IMR-90 (cell line): Measurements from ENCODE around the gene OR51D1. TPM values are rescaled to one million over a fixed set of nuclear protein-coding genes. Genes with fewer than 3 reads are reported as not detected.

Experiments
- ATAC-seq: fragments of 200-7000 bp; cut with Tn5 transposase; 2 replicates; pipeline ENCODE4 v1.9.1; 2020; ENCODE audit warnings: low read depth, mild to moderate bottlenecking, moderate library complexity
- BruUV-seq: library from RNA; stranded (reverse); fragments of 400-500 nt; replicated peaks from 2 replicates; lab custom pipeline; 2021; lab: Mats Ljungman, UMichigan
- CTCF ChIA-PET: fragments of 300-600 bp; formaldehyde crosslinking; extraction: SDS; loops from one replicate; lab custom pipeline; 2021; ENCODE audit warnings: antibody characterized with exemption; lab: Yijun Ruan, JAX
- POLR2A ChIA-PET: fragments of 300-600 bp; sonication (Branson Sonifier 250); formaldehyde crosslinking; loops from one replicate; lab custom pipeline; 2022; ENCODE audit warnings: antibody characterized with exemption; ENCODE audit not compliant: unreplicated experiment; lab: Charles Lee
- DNase-seq: peaks from one replicate; pipeline ENCODE4 v3.0.0; 2013
- H2AFZ ChIP-seq: replicated peaks from 2 replicates; pipeline ENCODE3; 2013; ENCODE audit warnings: low read length, mild to moderate bottlenecking; ENCODE audit not compliant: poor library complexity
- H2AK5ac ChIP-seq: 2 replicates; pipeline ENCODE4 v1.6.1; 2013; ENCODE audit warnings: low read depth, low read length, inconsistent platforms
- H2AK9ac ChIP-seq: replicated peaks from 2 replicates; pipeline ENCODE3; 2013; ENCODE audit warnings: mild to moderate bottlenecking, low read depth, low read length, moderate library complexity; ENCODE audit not compliant: poor library complexity
- H2BK120ac ChIP-seq: 2 replicates; pipeline ENCODE4 v1.6.1; 2013; ENCODE audit warnings: low read depth, low read length, inconsistent platforms
- H2BK15ac ChIP-seq: 3 replicates; pipeline ENCODE4 v1.6.1; 2013; ENCODE audit warnings: low read depth, low read length, inconsistent platforms
- H2BK20ac ChIP-seq: 2 replicates; pipeline ENCODE4 v1.6.1; 2013; ENCODE audit warnings: low read depth, mild to moderate bottlenecking, inconsistent platforms, low read length, moderate library complexity
- H2BK5ac ChIP-seq: 2 replicates; pipeline ENCODE4 v1.6.1; 2013; ENCODE audit warnings: mild to moderate bottlenecking, low read depth, low read length, inconsistent platforms; ENCODE audit not compliant: poor library complexity, severe bottlenecking
- H3K14ac ChIP-seq: replicated peaks from 2 replicates; pipeline ENCODE4 v1.6.1; 2013; ENCODE audit warnings: low read depth, low read length, inconsistent platforms
- H3K18ac ChIP-seq: 2 replicates; pipeline ENCODE4 v1.6.1; 2013; ENCODE audit warnings: low read depth, low read length, control low read depth
- H3K23ac ChIP-seq: 2 replicates; pipeline ENCODE4 v1.6.1; 2013; ENCODE audit warnings: low read depth, low read length, inconsistent platforms
- H3K27ac ChIP-seq: 2 replicates; pipeline ENCODE4 v1.5.1; 2013; ENCODE audit warnings: mild to moderate bottlenecking, control low read depth, low read length; ENCODE audit not compliant: insufficient read depth
- H3K27me3 ChIP-seq: 2 replicates; pipeline ENCODE4 v1.6.1; 2013; ENCODE audit warnings: low read length; ENCODE audit not compliant: control insufficient read depth, insufficient read depth
- H3K36me3 ChIP-seq: 2 replicates; pipeline ENCODE4 v1.6.1; 2013; ENCODE audit warnings: low read length, mixed read lengths; ENCODE audit not compliant: control insufficient read depth, insufficient read depth
- H3K4ac ChIP-seq: 2 replicates; pipeline ENCODE4 v1.6.1; 2013; ENCODE audit warnings: low read depth, low read length, inconsistent platforms
- H3K4me1 ChIP-seq: 2 replicates; pipeline ENCODE4 v1.6.1; 2013; ENCODE audit warnings: low read length, mixed read lengths; ENCODE audit not compliant: control insufficient read depth, insufficient read depth
- H3K4me2 ChIP-seq: 2 replicates; pipeline ENCODE4 v1.6.1; 2013; ENCODE audit warnings: low read depth, mild to moderate bottlenecking, control low read depth, low read length, moderate library complexity
- H3K4me3 ChIP-seq: 2 replicates; pipeline ENCODE4 v1.5.1; 2013; ENCODE audit warnings: low read depth, mild to moderate bottlenecking, control low read depth, low read length, moderate library complexity; ENCODE audit not compliant: insufficient read depth
- H3K56ac ChIP-seq: 2 replicates; pipeline ENCODE4 v1.6.1; 2013; ENCODE audit warnings: low read length, inconsistent platforms; ENCODE audit not compliant: insufficient read depth; ENCODE audit errors: extremely low read depth
- H3K79me1 ChIP-seq, 2 experiments: 2 replicates each; pipeline ENCODE4 v1.6.1; 2013; ENCODE audit warnings: low read length in 2 of 2, inconsistent platforms in 1 of 2, low read depth in 1 of 2
- H3K9ac ChIP-seq: 2 replicates; pipeline ENCODE4 v1.6.1; 2013; ENCODE audit warnings: low read depth, low read length, control low read depth
- H3K9me1 ChIP-seq: 2 replicates; pipeline ENCODE4 v1.6.1; 2013; ENCODE audit warnings: low read length, inconsistent platforms; ENCODE audit not compliant: insufficient read depth
- H3K9me3 ChIP-seq: 2 replicates; pipeline ENCODE4 v1.6.1; 2013; ENCODE audit warnings: low read length; ENCODE audit not compliant: control insufficient read depth, insufficient read depth
- H4K20me1 ChIP-seq: 2 replicates; pipeline ENCODE4 v1.6.1; 2013; ENCODE audit warnings: low read length, inconsistent platforms; ENCODE audit not compliant: insufficient read depth
- H4K5ac ChIP-seq: 2 replicates; pipeline ENCODE4 v1.6.1; 2013; ENCODE audit warnings: mild to moderate bottlenecking, low read depth, low read length, control low read depth
- H4K8ac ChIP-seq, 2 experiments: 2 replicates each; pipeline ENCODE4 v1.6.1; 2013; ENCODE audit warnings: low read depth in 2 of 2, low read length in 2 of 2, control low read depth in 1 of 2, inconsistent platforms in 1 of 2
- H4K91ac ChIP-seq: 2 replicates; pipeline ENCODE4 v1.6.1; 2013; ENCODE audit warnings: low read depth, low read length, inconsistent platforms; ENCODE audit not compliant: insufficient read depth
- BHLHE40 ChIP-seq: fragments of 150-350 bp; IDR thresholded peaks from 2 replicates; pipeline ENCODE4 v1.6.1; 2016; ENCODE audit warnings: mild to moderate bottlenecking, low read depth, low read length
- CEBPB ChIP-seq: IDR thresholded peaks from 2 replicates; pipeline ENCODE4 v1.6.1; 2012; ENCODE audit warnings: low read depth, low read length, improper control_type of control experiment
- FOS ChIP-seq: fragments of 150-350 bp; IDR thresholded peaks from 2 replicates; pipeline ENCODE4 v1.6.1; 2016; ENCODE audit warnings: low read depth, low read length
- MAFK ChIP-seq: IDR thresholded peaks from 2 replicates; pipeline ENCODE4 v1.6.1; 2012; ENCODE audit warnings: low read depth, low read length, improper control_type of control experiment
- MAZ ChIP-seq: IDR thresholded peaks from 2 replicates; pipeline ENCODE4 v1.6.1; 2012; ENCODE audit warnings: low read depth, mild to moderate bottlenecking, low read length, improper control_type of control experiment, moderate library complexity, borderline replicate concordance
- NFE2L2 ChIP-seq: fragments of 150-350 bp; IDR thresholded peaks from 2 replicates; pipeline ENCODE4 v1.6.1; 2016; ENCODE audit warnings: low read depth, mild to moderate bottlenecking, low read length
- POLR2A ChIP-seq: IDR thresholded peaks from 2 replicates; pipeline ENCODE4 v1.6.1; 2012; ENCODE audit warnings: mild to moderate bottlenecking, low read depth, low read length
- RAD21 ChIP-seq: IDR thresholded peaks from 2 replicates; pipeline ENCODE4 v1.6.1; 2012; ENCODE audit warnings: low read length, improper control_type of control experiment
- RCOR1 ChIP-seq: IDR thresholded peaks from 2 replicates; pipeline ENCODE4 v1.6.1; 2012; ENCODE audit warnings: mild to moderate bottlenecking, low read length, improper control_type of control experiment; ENCODE audit not compliant: insufficient replicate concordance
- RFX5 ChIP-seq: IDR thresholded peaks from 2 replicates; pipeline ENCODE4 v1.8.0; 2012; ENCODE audit warnings: low read depth, mild to moderate bottlenecking, low read length, moderate library complexity
- SMC3 ChIP-seq: fragments of 150-350 bp; IDR thresholded peaks from 2 replicates; pipeline ENCODE4 v1.6.1; 2016; ENCODE audit warnings: low read depth, mild to moderate bottlenecking, antibody characterized with exemption, low read length, moderate library complexity
- WGBS, 2 experiments: methylation state at CpG; one replicate each; pipeline versions ENCODE4 v1.1.5 to v1.1.7; 2013; ENCODE audit warnings: missing lambda C conversion rate in 2 of 2; ENCODE audit not compliant: insufficient read length in 1 of 2; ENCODE audit errors: extremely low coverage in 2 of 2; 5-methylcytosine and 5-hydroxymethylcytosine counted together
- dilution Hi-C: fragments of 300-500 bp; cut with HindIII; formaldehyde crosslinking; loops from one replicate; pipeline ENCODE4 v1.14.3; 2018; ENCODE audit warnings: low sequenced_read_pairs; ENCODE audit not compliant: unreplicated experiment
- in situ Hi-C: fragments of 300-500 bp; cut with MboI; formaldehyde crosslinking; loops from 3 replicates; pipeline ENCODE4 v1.14.3; 2019; ENCODE audit warnings: low sequenced_read_pairs, inconsistent platforms, mixed read lengths
- intact Hi-C: fragments of 100-400 bp; cut with micrococcal nuclease; formaldehyde crosslinking; loops from 2 replicates; pipeline ENCODE4 v1.10.0; 2022
- polyA plus RNA-seq, 3 experiments: library from polyadenylated mRNA; depleted of rRNA; stranded (reverse); fragments of >200 nt; gene quantifications; 2 replicates each; pipeline ENCODE4 v1.2.3, GENCODE V29; 2012; ENCODE audit warnings: low replicate concordance in 1 of 3
- total RNA-seq: library from RNA; depleted of rRNA; stranded (reverse); fragments of >200 nt; gene quantifications from 2 replicates; pipeline ENCODE4 v1.2.3, GENCODE V29; 2012
- TF ChIP-seq, protein P1 (sequence below): conservative IDR thresholded peaks from 2 replicates; pipeline ENCODE4 v1.5.1; 2012; ENCODE audit warnings: mild to moderate bottlenecking, low read depth, low read length, improper control_type of control experiment
- TF ChIP-seq, protein P2 (sequence below): fragments of 150-350 bp; IDR thresholded peaks from 2 replicates; pipeline ENCODE4 v1.6.1; 2017; ENCODE audit warnings: mild to moderate bottlenecking, antibody characterized with exemption, low read length, low read depth
- TF ChIP-seq, protein P3 (sequence below): fragments of 150-350 bp; IDR thresholded peaks from 2 replicates; pipeline ENCODE4 v1.6.1; 2016; ENCODE audit warnings: low read depth, mild to moderate bottlenecking, low read length, moderate library complexity, borderline replicate concordance

Gene OR51D1
- total and polyA plus RNA-seq, 2 of the 4 experiments (the other 2 are of a cell fraction): not detected

DNA sequence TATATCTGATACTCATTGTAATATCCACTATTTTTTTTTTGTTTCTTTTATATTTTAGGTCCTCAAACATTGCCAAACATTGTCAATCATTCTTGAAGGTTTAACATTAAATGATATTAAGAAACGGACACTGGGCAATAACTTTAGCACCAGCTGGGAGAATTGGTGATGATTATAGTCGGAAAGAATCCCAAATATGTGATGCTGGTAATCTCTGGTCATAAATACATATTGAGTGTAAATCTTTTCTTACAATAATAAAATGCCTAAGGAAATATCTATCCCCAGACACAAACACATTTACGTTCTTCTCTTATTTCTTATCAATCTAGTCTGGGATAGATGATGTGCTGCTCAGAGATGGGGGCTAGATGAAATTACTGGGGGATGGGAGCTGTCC, 35.2 kb downstream of the OR51D1 start:
- peak overlapping the region; percentile 69 for H2AFZ ChIP-seq
- H4K20me1 ChIP-seq: no peaks in the 10 kb centered on the region
- no TSS peak for BruUV-seq
- peaks cover 9% of the 10 kb centered on the region for H3K4me1 ChIP-seq
- H3K9ac ChIP-seq: no peak overlapping the region
- peak overlapping the region; percentile 58; the same call in 1 of the 2 replicates for H3K27ac ChIP-seq
- H2BK5ac ChIP-seq: peak overlapping the region; percentile 11
- no CpG with 5 or more reads among the region's 3 CpGs for WGBS, 2 experiments
- H3K79me1 ChIP-seq: no peaks in the 10 kb centered on the region
- peak overlapping the region; percentile 85 for H3K14ac ChIP-seq
- H2BK20ac ChIP-seq: peak overlapping the region; percentile 91
- peak overlapping the region; percentile 60; the same call in 1 of the 3 replicates for H2BK15ac ChIP-seq
- H2AK5ac ChIP-seq: peak overlapping the region; percentile 43; the same call in 1 of the 2 replicates
- H3K9me3 ChIP-seq: no peaks in the 10 kb centered on the region
- H3K27me3 ChIP-seq: no peaks in the 10 kb centered on the region
- no peak overlapping the region for H3K4me2 ChIP-seq
- H2AK9ac ChIP-seq: no peak overlapping the region
- intact Hi-C loops: no loop called here
- no peaks in the 10 kb centered on the region for H3K36me3 ChIP-seq
- H4K8ac ChIP-seq: peak overlapping the region; percentile 52 to 56; a peak in 2 of 4 replicates
- ATAC-seq (peak; percentile 52), DNase-seq (peak; percentile 52)
- no peak overlapping the region for H4K5ac ChIP-seq
- H3K9me1 ChIP-seq: no peaks in the 10 kb centered on the region
- CTCF ChIA-PET: no interaction called here
- dilution Hi-C loops: no loop called here
- in situ Hi-C loops: no loop called here
- no peak overlapping the region for H3K18ac ChIP-seq
- peak overlapping the region; percentile 73 for H4K91ac ChIP-seq
- POLR2A ChIA-PET: no interaction called here
- peak overlapping the region; percentile 76 for H3K4ac ChIP-seq
- peak overlapping the region; percentile 52; the same call in 1 of the 2 replicates for H3K23ac ChIP-seq
- TF ChIP-seq RFX5 (no peak), FOS (no peak), RAD21 (no peak), CEBPB (no peak), NFE2L2 (no peak), RCOR1 (no peak), POLR2A (no peak), MAFK (no peak), BHLHE40 (no peak), SMC3 (no peak), MAZ (no peak)
- TF ChIP-seq, protein P1, sequence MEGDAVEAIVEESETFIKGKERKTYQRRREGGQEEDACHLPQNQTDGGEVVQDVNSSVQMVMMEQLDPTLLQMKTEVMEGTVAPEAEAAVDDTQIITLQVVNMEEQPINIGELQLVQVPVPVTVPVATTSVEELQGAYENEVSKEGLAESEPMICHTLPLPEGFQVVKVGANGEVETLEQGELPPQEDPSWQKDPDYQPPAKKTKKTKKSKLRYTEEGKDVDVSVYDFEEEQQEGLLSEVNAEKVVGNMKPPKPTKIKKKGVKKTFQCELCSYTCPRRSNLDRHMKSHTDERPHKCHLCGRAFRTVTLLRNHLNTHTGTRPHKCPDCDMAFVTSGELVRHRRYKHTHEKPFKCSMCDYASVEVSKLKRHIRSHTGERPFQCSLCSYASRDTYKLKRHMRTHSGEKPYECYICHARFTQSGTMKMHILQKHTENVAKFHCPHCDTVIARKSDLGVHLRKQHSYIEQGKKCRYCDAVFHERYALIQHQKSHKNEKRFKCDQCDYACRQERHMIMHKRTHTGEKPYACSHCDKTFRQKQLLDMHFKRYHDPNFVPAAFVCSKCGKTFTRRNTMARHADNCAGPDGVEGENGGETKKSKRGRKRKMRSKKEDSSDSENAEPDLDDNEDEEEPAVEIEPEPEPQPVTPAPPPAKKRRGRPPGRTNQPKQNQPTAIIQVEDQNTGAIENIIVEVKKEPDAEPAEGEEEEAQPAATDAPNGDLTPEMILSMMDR: no peak
- TF ChIP-seq, protein P2, sequence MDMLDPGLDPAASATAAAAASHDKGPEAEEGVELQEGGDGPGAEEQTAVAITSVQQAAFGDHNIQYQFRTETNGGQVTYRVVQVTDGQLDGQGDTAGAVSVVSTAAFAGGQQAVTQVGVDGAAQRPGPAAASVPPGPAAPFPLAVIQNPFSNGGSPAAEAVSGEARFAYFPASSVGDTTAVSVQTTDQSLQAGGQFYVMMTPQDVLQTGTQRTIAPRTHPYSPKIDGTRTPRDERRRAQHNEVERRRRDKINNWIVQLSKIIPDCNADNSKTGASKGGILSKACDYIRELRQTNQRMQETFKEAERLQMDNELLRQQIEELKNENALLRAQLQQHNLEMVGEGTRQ: no peak
- TF ChIP-seq, protein P3, sequence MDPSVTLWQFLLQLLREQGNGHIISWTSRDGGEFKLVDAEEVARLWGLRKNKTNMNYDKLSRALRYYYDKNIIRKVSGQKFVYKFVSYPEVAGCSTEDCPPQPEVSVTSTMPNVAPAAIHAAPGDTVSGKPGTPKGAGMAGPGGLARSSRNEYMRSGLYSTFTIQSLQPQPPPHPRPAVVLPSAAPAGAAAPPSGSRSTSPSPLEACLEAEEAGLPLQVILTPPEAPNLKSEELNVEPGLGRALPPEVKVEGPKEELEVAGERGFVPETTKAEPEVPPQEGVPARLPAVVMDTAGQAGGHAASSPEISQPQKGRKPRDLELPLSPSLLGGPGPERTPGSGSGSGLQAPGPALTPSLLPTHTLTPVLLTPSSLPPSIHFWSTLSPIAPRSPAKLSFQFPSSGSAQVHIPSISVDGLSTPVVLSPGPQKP: no peak
- peak overlapping the region; percentile 90 for H2BK120ac ChIP-seq
- H3K4me3 ChIP-seq: no peak overlapping the region
- no peak overlapping the region for H3K56ac ChIP-seq
